ENCODE measurements around the gene CPVL.

The CPVL gene

GRCh38 chr7:28973591-28973990, 172.7 kb downstream of the CPVL start:
- Histone ChIP-seq H3K36me3 (ENCODE audit: insufficient read depth, low read length) (no peaks in the 10 kb centered on the region), H3K4me1 (ENCODE audit: insufficient read depth, low read length) (no peaks in the 10 kb centered on the region), H3K9me3 (ENCODE audit: low read length) (peaks cover 16% of the 10 kb centered on the region), H2AFZ (ENCODE audit: low read depth, low read length) (no peak overlapping the region), H3K4me3 (ENCODE audit: low read length) (no peak overlapping the region), H3K27me3 (ENCODE audit: insufficient read depth, low read length) (no peaks in the 10 kb centered on the region)

DNA sequence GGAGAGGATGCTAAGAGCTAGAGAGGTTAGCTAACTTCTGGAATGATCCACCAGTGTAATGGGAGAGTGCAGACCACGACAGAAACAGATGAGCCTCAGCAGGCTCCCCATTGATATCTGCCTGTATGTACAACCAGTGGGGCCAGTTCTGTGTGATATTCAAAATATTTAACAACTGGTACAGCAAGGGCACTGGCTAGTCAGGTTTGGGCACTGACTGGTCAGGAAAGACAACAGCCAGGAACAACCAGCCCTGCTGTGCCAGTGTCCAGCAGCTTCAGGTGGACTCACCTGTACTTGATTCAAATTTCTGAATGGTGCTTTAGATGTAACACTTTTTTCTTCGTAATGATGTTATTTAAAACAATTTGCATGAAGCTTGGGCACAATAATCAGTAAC, 182.3 kb downstream of the CPVL start:
- H3K27me3 ChIP-seq (ENCODE audit: insufficient read depth, low read length) = peaks cover 5% of the 10 kb centered on the region
- peaks cover under 1% of the 10 kb centered on the region for H3K9me3 ChIP-seq (ENCODE audit: low read length)
- H3K36me3 ChIP-seq (ENCODE audit: insufficient read depth, low read length) = no peaks in the 10 kb centered on the region
- H3K4me1 ChIP-seq (ENCODE audit: insufficient read depth, low read length) = no peaks in the 10 kb centered on the region
- H2AFZ ChIP-seq (ENCODE audit: low read depth, low read length) = no peak overlapping the region
- no peak overlapping the region for H3K4me3 ChIP-seq (ENCODE audit: low read length)

- no peaks in the 10 kb centered on the region for H3K4me1 ChIP-seq (ENCODE audit: insufficient read depth, low read length)
- H3K9me3 ChIP-seq (ENCODE audit: low read length) = peaks cover 13% of the 10 kb centered on the region
- H2AFZ ChIP-seq (ENCODE audit: low read depth, low read length) = no peak overlapping the region
- no peak overlapping the region for H3K4me3 ChIP-seq (ENCODE audit: low read length)
- H3K27me3 ChIP-seq (ENCODE audit: insufficient read depth, low read length) = peaks cover 2% of the 10 kb centered on the region
- H3K36me3 ChIP-seq (ENCODE audit: insufficient read depth, low read length) = no peaks in the 10 kb centered on the region
These were observed 184.4 kb downstream of the CPVL start for GRCh38 chr7:28961972-28962371.

GRCh38 chr7:28960071-28960840, 186.1 kb downstream of the CPVL start:
- H3K36me3 ChIP-seq (ENCODE audit: insufficient read depth, low read length) = no peaks in the 10 kb centered on the region
- H3K4me1 ChIP-seq (ENCODE audit: insufficient read depth, low read length) = no peaks in the 10 kb centered on the region
- H3K9me3 ChIP-seq (ENCODE audit: low read length) = peaks cover 23% of the 10 kb centered on the region
- no peak overlapping the region for H3K4me3 ChIP-seq (ENCODE audit: low read length)
- H2AFZ ChIP-seq (ENCODE audit: low read depth, low read length) = no peak overlapping the region
- peaks cover 2% of the 10 kb centered on the region for H3K27me3 ChIP-seq (ENCODE audit: insufficient read depth, low read length)

DNA sequence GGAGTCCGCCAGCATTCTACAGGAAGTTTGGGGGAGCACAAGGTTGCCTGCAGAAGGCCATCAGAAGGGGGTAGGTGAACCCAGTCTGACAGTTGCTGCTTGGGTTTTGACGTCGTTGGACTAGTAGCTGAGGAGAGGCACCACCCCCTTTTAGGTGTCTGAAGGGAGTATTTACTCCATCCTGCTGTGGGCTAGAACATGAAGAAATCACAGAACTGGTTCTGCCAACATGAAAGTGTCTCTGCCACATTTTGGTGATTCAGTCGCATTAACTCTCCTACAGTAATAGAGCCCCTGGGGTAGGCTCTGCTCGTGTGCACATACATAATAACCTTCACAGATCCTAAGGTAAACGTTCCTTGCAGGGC, 187.4 kb downstream of the CPVL start:
- Histone ChIP-seq H3K4me1 (ENCODE audit: insufficient read depth, low read length) (no peaks in the 10 kb centered on the region), H3K36me3 (ENCODE audit: insufficient read depth, low read length) (no peaks in the 10 kb centered on the region), H2AFZ (ENCODE audit: low read depth, low read length) (no peak overlapping the region), H3K9me3 (ENCODE audit: low read length) (peaks cover 23% of the 10 kb centered on the region), H3K27me3 (ENCODE audit: insufficient read depth, low read length) (peaks cover 2% of the 10 kb centered on the region), H3K4me3 (ENCODE audit: low read length) (no peak overlapping the region)

GRCh38 chr7:28958235-28958979, 187.9 kb downstream of the CPVL start, which contains the start of gene TRIL:
Gene TRIL (minus strand): TSS chr7:28958330. CDS start chr7:28958046, 284 bp downstream.
- Histone ChIP-seq H3K9me3 (ENCODE audit: low read length) (peaks cover 23% of the 10 kb centered on the region), H2AFZ (ENCODE audit: low read depth, low read length) (peak within 1 kb of the TSS; percentile 72), H3K36me3 (ENCODE audit: insufficient read depth, low read length) (no peaks in the 10 kb centered on the region), H3K4me1 (ENCODE audit: insufficient read depth, low read length) (peaks cover 4% of the 10 kb centered on the region), H3K27me3 (ENCODE audit: insufficient read depth, low read length) (no peaks in the 10 kb centered on the region), H3K4me3 (ENCODE audit: low read length) (no peak within 1 kb of the TSS)

GRCh38 chr7:28957751-28958234, 188.5 kb downstream of the CPVL start:
- Histone ChIP-seq H3K27me3 (ENCODE audit: insufficient read depth, low read length) (no peaks in the 10 kb centered on the region), H2AFZ (ENCODE audit: low read depth, low read length) (peak overlapping the region; percentile 72), H3K4me3 (ENCODE audit: low read length) (no peak overlapping the region), H3K9me3 (ENCODE audit: low read length) (peaks cover 23% of the 10 kb centered on the region), H3K36me3 (ENCODE audit: insufficient read depth, low read length) (no peaks in the 10 kb centered on the region), H3K4me1 (ENCODE audit: insufficient read depth, low read length) (peaks cover 5% of the 10 kb centered on the region)

DNA sequence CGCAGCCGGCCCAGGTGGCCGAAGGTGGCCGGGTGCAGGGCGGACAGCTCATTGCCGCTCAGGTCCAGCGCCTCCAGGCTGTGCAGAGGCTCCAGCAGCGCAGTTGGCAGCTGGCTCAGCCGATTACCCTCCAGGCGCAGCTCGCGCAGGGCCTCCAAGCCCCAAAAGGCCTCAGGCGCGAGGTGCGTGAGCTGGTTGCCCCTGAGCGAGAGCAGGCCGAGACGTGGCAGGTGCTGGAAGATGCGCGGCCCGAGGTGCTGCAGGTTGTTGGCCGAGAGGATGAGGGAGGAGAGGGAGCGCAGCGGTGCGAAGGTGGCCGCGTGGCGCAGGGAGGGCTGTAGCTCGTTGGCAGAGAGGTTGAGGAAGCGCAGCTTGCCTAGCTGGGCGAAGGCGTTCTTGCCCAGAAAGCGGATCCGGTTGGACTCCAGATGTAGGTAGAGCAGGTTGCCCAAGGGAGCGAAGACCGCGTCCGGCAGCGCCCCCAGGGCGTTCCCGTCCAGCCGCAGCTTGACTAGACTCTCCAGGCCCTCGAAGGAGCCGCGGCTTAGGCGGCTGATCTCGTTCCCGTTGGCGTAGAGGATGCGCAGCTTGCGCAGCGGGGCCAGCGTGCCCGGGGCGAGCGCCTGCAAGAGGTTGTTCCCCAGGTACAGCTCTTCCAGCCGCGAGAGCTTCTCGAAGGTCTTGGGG, 189.1 kb downstream of the CPVL start:
- H3K9me3 ChIP-seq (ENCODE audit: low read length) = peaks cover 23% of the 10 kb centered on the region
- H3K4me3 ChIP-seq (ENCODE audit: low read length) = no peak overlapping the region
- H2AFZ ChIP-seq (ENCODE audit: low read depth, low read length) = no peak overlapping the region
- H3K27me3 ChIP-seq (ENCODE audit: insufficient read depth, low read length) = no peaks in the 10 kb centered on the region
- H3K36me3 ChIP-seq (ENCODE audit: insufficient read depth, low read length) = no peaks in the 10 kb centered on the region
- peaks cover 5% of the 10 kb centered on the region for H3K4me1 ChIP-seq (ENCODE audit: insufficient read depth, low read length)

- no peaks in the 10 kb centered on the region for H3K27me3 ChIP-seq (ENCODE audit: insufficient read depth, low read length)
- H3K36me3 ChIP-seq (ENCODE audit: insufficient read depth, low read length) = no peaks in the 10 kb centered on the region
- H2AFZ ChIP-seq (ENCODE audit: low read depth, low read length) = no peak overlapping the region
- H3K9me3 ChIP-seq (ENCODE audit: low read length) = peaks cover 23% of the 10 kb centered on the region
- peaks cover 5% of the 10 kb centered on the region for H3K4me1 ChIP-seq (ENCODE audit: insufficient read depth, low read length)
- H3K4me3 ChIP-seq (ENCODE audit: low read length) = no peak overlapping the region
These were observed 189.7 kb downstream of the CPVL start for GRCh38 chr7:28956608-28957063.

- Histone ChIP-seq H2AFZ (ENCODE audit: low read depth, low read length) (no peak overlapping the region), H3K36me3 (ENCODE audit: insufficient read depth, low read length) (no peaks in the 10 kb centered on the region), H3K4me3 (ENCODE audit: low read length) (no peak overlapping the region)
These were observed 190.4 kb downstream of the CPVL start for GRCh38 chr7:28955718-28956607.

GRCh38 chr7:28955356-28955717, 191.0 kb downstream of the CPVL start:
- Histone ChIP-seq H3K4me1 (ENCODE audit: insufficient read depth, low read length) (peaks cover 5% of the 10 kb centered on the region), H3K4me3 (ENCODE audit: low read length) (no peak overlapping the region), H3K9me3 (ENCODE audit: low read length) (peaks cover 23% of the 10 kb centered on the region), H2AFZ (ENCODE audit: low read depth, low read length) (no peak overlapping the region), H3K36me3 (ENCODE audit: insufficient read depth, low read length) (no peaks in the 10 kb centered on the region), H3K27me3 (ENCODE audit: insufficient read depth, low read length) (no peaks in the 10 kb centered on the region)

More at GRCh38 chr7:28955718-28956607, 190.4 kb downstream of the CPVL start:
- Histone ChIP-seq H3K27me3 (ENCODE audit: insufficient read depth, low read length) (no peaks in the 10 kb centered on the region), H3K4me1 (ENCODE audit: insufficient read depth, low read length) (peaks cover 5% of the 10 kb centered on the region), H3K9me3 (ENCODE audit: low read length) (peaks cover 23% of the 10 kb centered on the region)

GRCh38 chr7:28954946-28955345, 191.4 kb downstream of the CPVL start:
- H3K4me3 ChIP-seq (ENCODE audit: low read length) = no peak overlapping the region
- H3K36me3 ChIP-seq (ENCODE audit: insufficient read depth, low read length) = no peaks in the 10 kb centered on the region

More at GRCh38 chr7:28954946-28955345, 191.4 kb downstream of the CPVL start:
- Histone ChIP-seq H3K9me3 (ENCODE audit: low read length) (peaks cover 23% of the 10 kb centered on the region), H2AFZ (ENCODE audit: low read depth, low read length) (no peak overlapping the region), H3K4me1 (ENCODE audit: insufficient read depth, low read length) (peaks cover 5% of the 10 kb centered on the region), H3K27me3 (ENCODE audit: insufficient read depth, low read length) (no peaks in the 10 kb centered on the region)
